GM18858 (cell line): ENCODE results near the gene NAPA.

Experiments used
- ATAC-seq: cut with Tn5 transposase; IDR thresholded peaks from one replicate; pipeline ENCODE4 v1.9.1; 2021; ENCODE audit not compliant: unreplicated experiment

The NAPA gene

DNA sequence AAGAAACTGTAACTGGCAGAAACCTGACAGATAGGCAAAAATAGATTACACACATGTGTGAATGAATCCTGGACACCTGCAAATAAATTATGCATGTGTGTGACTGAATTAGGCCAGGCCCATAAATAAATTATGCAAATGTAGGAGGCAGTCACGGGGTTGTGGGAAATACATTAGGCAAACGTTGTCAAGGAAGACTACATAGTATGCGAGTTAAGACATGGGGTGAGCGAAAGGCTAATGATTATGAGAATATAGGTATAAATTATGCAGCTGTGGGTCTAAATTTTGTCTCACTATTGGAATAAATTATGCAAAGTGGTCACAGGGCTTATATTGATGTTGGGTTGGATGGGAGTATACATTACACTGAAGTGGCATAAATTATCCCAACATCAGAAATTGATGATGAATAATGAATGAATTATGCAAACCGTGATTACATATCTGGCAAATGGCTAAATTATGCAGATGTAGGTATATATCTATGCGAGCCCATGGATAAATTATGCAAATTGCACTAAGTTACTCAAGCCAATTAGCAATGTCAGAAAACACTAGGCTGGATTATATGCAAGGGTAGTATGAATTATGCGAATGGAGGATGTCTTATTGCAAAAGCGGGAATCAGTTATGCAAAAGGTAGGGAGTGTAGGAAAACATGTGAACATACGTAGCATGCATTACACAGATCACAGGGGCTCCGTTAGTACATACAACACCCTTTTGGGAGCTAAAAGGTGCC lies 50.0 kb downstream of the NAPA start:
- ATAC-seq, result no peak

DNA sequence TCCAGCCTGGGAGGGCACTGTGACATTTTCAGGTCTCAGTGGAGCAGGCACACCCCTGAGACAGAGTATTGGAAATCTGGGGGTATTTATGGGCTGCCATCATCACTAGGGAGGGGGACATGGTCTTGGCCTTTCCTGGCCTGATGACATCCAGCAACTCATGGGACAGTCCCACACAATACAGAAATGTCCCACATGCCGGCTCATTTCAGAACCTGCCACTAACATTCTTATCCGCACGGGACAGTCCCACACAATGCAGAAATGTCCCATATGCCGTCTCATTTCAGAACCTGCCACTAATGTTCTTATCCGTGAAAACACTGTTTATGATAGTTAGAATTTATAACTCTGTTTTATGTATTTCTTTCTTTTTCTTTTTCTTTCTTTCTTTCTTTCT lies 53.0 kb downstream of the NAPA start:
- ATAC-seq, result no peak

DNA sequence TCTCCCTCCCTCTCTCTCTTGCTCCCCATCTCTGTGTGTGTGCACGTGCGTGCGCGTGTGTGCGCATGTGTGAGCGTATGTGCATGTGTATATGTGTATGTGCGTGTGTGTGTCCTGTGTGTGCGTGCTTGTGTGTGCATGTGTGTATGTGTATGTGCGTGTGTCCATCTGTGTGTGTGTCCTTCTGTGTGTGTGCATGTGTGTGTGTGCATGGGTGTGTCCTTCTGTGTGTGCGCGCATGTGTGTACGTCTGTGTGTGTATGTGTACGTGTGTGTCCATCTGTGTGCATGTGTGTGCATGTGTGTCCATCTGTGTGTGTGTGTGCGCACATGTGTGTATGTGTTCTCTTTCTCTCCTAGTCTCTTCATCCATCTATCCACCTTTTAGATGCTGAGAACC lies 55.4 kb downstream of the NAPA start:
- ATAC-seq, result no peak

DNA sequence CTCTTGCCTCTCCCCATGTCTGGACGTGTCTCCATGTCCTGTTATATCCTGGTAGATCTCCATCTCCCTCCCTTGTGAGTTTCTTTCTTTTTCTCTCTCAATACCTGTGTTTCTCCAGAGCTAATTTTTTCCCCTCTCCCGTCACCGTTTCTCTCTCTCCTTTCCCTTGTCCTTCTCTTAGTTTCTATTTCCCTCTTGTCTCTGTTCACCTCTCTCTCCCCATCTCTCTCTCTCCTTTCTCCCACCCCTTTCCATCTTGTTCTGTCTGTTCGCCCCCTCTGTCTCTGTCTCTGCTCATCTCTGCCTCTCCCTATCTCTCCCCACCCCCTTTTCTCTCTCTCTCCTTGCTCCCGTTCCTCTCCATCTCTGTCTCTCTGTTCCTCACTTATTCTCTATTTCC lies 56.2 kb downstream of the NAPA start:
- ATAC-seq, result no peak

DNA sequence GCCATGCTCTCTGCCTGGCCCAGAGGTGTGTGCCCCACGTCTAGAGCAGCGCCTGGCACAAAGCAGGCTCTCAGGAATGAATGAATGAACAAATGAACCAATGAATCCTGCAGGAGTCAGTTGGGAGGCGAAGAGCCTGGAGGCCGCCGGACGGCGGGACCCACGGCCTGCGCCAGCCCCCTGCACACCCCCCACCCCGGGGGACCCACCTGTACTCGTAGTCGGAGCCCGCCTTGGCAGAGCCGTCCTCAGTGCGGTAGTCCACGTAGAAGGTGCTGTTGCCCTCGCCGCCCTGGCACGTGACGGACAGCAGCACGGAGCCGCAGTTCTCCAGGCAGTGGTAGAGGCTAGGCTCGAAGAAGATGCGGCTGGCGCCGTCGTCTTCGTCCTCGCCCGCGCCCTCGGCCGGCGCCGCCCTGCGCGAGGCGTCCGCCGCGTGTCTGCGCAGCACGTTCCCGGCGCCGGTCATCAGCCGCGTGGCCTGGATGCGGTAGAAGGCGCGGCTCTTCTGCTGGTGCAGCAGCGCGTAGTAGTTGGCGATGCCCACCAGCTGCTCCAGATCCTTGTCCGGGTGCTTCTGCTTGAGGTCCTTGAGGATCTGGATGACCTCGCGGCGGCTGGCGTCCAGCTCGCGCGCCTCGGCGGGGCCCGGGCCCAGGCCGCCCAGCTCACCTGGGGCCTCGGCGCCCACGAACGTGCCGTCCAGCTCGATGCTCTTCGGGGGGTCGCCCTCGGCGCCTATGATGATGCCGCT lies 58.0 kb downstream of the NAPA start:
- ATAC-seq, result no peak

DNA sequence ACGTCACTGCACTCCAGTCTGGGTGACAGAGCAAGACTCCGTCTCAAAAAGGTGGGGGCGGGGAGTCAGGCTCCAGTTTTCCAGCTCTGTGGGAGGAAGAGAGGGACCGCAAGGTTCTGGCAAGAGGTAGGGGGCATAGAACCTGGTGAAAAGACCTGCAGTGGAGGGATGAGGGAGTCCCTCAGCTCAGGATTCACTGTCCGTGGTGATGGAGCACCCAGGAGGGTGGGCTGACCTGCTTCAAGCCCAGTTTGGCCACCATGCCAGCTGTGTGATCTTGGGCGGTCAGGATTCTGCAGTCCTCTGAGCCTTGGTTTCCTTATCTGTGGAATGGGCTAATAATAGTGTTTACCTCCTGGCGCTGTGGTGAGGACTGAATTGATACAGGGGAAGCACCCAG lies 64.4 kb downstream of the NAPA start:
- no peak for ATAC-seq

DNA sequence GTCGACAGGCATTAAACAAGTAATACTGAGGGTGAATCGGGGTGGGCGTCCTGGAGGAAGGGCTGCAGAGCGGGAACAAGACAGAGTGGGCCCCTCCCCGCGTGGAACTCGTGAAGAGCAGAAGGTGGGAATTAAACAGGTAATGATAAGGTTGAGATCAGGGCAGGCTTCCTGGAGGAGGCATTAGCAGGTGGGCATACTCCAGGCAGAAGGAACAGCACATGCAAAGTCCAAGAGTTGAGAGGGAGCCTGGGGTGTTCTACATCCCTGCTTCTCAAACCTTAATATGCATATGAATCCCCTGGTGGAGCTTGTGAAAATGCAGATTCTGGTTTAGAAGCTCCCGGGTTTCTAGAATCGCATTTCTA lies 66.5 kb downstream of the NAPA start:
- no peak for ATAC-seq

DNA sequence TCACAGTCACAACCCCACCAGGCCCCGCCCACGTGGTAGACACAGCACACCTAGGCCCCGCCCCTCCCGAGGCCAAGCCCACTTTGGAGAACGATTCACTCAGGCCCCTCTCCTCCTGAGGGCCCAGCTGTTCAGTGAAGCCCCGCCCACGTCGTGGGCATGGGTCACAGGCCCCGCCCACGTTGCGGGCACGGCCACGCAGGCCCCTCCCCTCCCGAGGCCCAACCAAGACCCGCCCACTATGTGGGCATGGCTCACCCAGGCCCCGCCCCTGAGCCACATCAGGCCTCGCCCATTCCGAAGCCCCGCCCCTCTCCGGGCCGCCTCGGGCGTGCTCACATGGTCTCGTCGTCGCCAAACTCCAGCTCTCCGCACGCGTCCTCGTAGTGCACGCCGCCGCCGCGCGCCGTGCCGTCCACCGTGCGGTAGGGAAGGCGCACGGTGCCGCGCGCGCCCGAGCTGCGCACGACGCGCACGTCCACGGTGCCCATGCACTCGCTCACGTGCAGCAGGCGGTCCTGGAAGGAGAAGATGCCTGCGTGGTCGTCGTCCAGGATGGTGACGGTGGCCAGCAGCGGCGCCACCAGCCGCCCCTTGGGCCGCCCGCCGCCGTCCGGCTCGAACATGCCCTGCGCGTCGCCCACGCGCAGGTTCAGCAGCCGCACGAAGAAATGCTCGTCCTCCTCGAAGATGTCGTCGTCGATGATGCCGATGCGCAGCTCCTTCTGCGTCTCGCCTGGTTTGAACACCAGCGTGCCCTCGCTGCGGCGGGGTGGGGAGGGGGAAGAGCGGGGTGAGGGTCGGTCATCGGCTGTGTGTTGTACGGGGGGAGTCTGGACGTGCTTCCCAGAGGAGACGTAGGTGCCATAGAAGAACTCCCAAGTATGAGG lies 67.1 kb downstream of the NAPA start:
- no peak for ATAC-seq

DNA sequence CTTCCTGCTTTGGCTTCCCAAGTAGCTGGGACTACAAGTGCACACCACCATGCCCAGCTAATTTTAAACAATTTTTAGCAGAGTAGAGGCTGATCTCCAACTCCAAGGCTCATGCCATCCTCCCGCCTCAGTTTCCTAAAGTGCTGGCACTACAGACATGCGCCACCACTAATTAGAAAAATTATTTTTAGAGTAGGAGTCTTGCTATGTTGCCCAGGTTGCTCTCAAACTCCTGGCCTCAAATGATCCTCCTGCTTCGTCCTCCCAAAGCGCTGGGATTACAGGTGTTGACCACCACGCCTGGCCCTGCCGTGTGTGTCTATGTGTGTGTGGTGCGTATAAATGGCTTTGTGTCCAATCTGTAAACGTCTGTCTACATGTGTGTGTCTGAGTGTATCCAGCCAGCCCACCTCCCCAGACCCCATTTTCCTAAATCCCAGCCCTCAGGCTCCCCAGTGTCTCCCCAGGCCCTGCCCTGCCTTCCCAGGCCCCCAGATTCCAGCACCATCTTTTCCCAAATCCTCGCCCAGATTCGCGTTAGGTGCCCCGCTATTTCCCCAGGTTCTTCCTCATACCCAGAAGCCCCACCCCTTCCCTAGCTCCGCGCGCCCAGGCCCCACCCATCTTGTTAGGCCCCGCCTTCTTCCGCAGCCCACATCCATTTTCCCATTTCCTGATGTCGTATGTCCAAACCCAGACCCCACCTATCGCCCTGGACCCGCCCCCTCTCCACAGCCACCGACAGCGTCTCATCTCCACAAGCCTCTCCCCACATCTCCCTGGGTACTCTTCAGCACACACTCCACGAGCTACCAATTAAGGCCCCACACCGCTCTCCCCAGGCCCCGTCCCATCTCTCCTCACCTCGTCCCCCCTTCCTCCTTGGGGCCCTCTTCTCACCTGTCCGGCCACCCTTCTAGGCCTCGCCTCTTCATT lies 68.1 kb downstream of the NAPA start:
- no peak for ATAC-seq

DNA sequence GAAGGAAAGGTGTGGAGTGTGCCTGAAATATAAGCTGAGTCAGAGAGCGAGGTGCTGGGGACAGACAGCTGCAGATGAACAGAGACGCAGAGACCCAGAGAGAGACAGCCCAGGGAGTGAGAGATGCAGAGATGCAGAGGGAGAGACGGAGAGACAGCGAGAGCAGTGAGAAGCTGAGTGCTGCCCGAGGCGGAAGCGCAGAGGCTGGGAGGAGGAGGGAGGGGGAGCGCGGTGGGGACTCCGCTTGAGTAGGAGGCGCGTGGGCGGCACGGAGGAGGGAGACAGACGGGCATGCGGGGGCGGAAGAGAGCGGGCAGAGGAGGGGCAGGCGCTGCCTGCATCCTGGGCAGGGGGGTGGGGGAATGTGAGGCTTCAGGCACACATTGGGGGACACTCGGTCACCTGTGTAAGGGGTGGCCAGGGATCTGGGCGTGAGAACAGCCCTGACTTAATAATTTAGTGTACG lies 68.9 kb downstream of the NAPA start:
- ATAC-seq, result no peak

DNA sequence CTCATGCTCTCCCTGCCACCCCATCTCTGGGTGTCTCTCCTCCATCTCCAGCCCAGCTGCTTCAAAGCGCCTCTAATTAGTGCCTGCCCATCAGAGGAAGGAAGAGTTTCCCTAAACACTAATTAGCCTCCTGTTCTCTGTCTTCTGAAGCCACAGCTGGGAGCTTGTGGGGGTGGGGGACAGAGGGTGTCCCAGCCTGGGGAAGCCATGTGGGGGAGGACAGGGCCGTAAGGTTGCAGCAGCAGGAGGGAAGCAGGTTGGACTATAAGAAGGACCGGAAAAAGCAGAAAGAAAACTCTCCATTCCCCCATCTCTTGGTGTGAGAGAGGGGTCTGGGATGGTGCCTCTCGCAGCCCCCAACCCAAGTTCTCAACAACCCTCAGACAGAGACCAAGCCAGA lies 69.3 kb downstream of the NAPA start:
- ATAC-seq, result no peak

DNA sequence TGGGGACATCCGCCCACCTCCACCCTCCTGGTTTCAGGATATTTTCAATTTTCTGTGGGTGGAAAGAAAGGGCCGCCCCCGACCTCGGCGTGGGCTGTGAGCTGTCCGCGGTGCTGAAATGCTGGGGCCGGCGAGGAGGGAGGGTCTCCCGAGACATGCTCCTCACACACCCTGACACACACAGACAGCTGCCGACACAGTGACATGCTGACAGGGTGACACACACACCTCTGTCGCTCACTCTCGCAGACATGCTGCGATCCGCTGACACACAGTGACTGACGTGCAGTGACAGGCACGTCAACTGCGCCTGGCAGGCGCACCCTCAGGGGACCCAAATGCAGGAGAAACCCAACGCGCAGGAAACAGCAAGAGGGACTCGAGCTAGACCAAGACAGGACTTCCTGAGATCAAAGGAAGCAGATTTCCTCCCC lies 70.5 kb downstream of the NAPA start:
- no peak for ATAC-seq

DNA sequence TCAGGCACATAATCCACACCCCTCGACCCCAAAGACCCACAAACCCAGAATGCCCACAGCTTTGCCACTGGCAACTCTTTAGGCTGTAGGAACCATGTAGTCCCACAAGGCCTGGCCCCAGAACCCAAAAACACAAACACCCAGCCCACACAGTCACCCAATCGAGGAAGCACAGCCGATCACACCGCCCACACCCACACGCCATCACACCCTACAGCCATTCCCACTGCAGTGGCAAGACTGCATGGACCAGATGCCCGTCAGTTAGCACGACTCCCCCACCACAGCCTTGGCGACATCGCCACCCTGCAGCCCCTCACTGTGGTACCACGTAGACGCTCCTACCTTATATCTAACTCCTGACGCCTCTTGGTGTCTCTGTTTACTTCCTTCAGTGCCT lies 71.5 kb downstream of the NAPA start:
- ATAC-seq, result no peak

DNA sequence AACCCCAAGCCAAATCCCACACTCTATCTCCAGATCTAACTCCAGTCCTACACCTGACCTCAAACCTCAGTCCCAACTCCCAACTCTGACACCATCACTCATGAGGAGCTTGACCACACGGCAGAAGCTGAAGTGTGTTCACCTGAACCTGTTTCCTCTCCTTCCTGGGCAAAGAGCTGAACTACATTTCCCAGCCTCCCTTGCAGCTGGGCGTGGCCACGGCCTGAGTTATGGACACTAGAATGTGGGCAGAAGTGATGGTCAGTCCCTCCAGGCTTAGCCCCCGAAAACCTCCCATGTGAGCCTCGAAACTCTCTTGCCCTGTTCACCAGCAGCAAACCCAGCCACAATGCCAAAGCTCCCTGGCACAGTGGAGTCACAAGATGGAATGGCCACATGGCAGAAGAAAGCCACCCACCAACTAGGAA lies 76.1 kb downstream of the NAPA start:
- ATAC-seq, result no peak
